ENCODE results near the gene LCN2. TPM values are rescaled to one million over a fixed set of nuclear protein-coding genes. Genes with fewer than 3 reads are reported as not detected.

The LCN2 gene
- total RNA-seq, 1 experiment from 2014 or later: not detected

- Histone ChIP-seq H3K9me3 (ENCODE audit: low read depth, low read length, poor library complexity, severe bottlenecking) (no peaks in the 10 kb centered on the region), H3K4me1 (ENCODE audit: insufficient read depth, low read length, poor library complexity, severe bottlenecking) (no peaks in the 10 kb centered on the region), H3K36me3 (ENCODE audit: insufficient read depth, low read length, poor library complexity, severe bottlenecking) (peaks cover 38% of the 10 kb centered on the region), H3K4me3 (ENCODE audit: low read depth, low read length, poor library complexity, severe bottlenecking) (no peak overlapping the region), H3K27ac (ENCODE audit: low read depth, low read length, poor library complexity, severe bottlenecking) (peak overlapping the region; percentile 25), H3K27me3 (replicated peaks; ENCODE audit: insufficient read depth, low read depth, low read length, poor library complexity) (no peaks in the 10 kb centered on the region)
- DNase-seq (ENCODE audit: low spot score): no peak
- intact Hi-C loops (cut with micrococcal nuclease; ENCODE audit: unreplicated experiment): no loop called here
- CTCF ChIA-PET: no interaction called here
- no TSS peak for BruUV-seq (replicated peaks)
- POLR2A ChIA-PET (ENCODE audit: low non-redundant PET): no interaction called here
- TF ChIP-seq CTCF (conservative IDR thresholded peaks at IDR 0.05; ENCODE audit: low read depth, low read length) (no peak), EZH2 (IDR thresholded peaks at IDR 0.05; ENCODE audit: borderline replicate concordance, low read depth, low read length, poor library complexity, severe bottlenecking) (no peak)
These were observed 25.9 kb downstream of the LCN2 start for GRCh38 chr9:128175102-128175563.

DNA sequence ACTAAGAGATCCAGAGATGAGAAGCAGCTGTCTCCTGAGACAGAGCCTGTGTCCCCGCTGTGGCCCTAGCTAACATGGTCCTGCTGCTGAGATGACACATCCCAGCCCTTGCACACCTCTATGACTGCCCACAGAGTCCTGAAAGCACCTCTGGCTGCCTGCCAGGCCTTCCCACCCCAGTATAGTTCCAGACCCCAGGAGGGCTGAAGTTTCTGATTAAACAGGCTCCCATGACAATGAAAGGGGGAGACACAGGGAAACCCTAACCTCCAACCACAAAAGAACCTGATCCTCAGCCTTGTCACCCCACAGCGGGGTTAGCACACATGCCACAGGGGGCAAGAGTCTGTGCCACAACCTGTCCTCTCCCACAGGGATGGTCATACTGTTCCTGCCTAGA, 26.5 kb downstream of the LCN2 start:
- H3K27ac ChIP-seq (ENCODE audit: low read depth, low read length, poor library complexity, severe bottlenecking): peak overlapping the region; percentile 25
- H3K27me3 ChIP-seq (replicated peaks; ENCODE audit: insufficient read depth, low read depth, low read length, poor library complexity): no peaks in the 10 kb centered on the region
- intact Hi-C loops (cut with micrococcal nuclease; ENCODE audit: unreplicated experiment): no loop called here
- H3K4me1 ChIP-seq (ENCODE audit: insufficient read depth, low read length, poor library complexity, severe bottlenecking): no peaks in the 10 kb centered on the region
- BruUV-seq (replicated peaks): no TSS peak
- ChIA-PET POLR2A (ENCODE audit: low non-redundant PET) (no interaction called here), CTCF (no interaction called here)
- peaks cover 42% of the 10 kb centered on the region for H3K36me3 ChIP-seq (ENCODE audit: insufficient read depth, low read length, poor library complexity, severe bottlenecking)
- DNase-seq (ENCODE audit: low spot score): no peak
- H3K9me3 ChIP-seq (ENCODE audit: low read depth, low read length, poor library complexity, severe bottlenecking): no peaks in the 10 kb centered on the region
- H3K4me3 ChIP-seq (ENCODE audit: low read depth, low read length, poor library complexity, severe bottlenecking): no peak overlapping the region
- no peak for TF ChIP-seq CTCF (conservative IDR thresholded peaks at IDR 0.05; ENCODE audit: low read depth, low read length)
- TF ChIP-seq EZH2 (IDR thresholded peaks at IDR 0.05; ENCODE audit: borderline replicate concordance, low read depth, low read length, poor library complexity, severe bottlenecking): no peak

- intact Hi-C loops (cut with micrococcal nuclease; ENCODE audit: unreplicated experiment): no loop called here
- BruUV-seq (replicated peaks): TSS peak; percentile 68
- no peaks in the 10 kb centered on the region for H3K9me3 ChIP-seq (ENCODE audit: low read depth, low read length, poor library complexity, severe bottlenecking)
- H3K27ac ChIP-seq (ENCODE audit: low read depth, low read length, poor library complexity, severe bottlenecking): no peak overlapping the region
- peaks cover 44% of the 10 kb centered on the region for H3K36me3 ChIP-seq (ENCODE audit: insufficient read depth, low read length, poor library complexity, severe bottlenecking)
- no peaks in the 10 kb centered on the region for H3K27me3 ChIP-seq (replicated peaks; ENCODE audit: insufficient read depth, low read depth, low read length, poor library complexity)
- TF ChIP-seq EZH2 (IDR thresholded peaks at IDR 0.05; ENCODE audit: borderline replicate concordance, low read depth, low read length, poor library complexity, severe bottlenecking): no peak
- TF ChIP-seq CTCF (conservative IDR thresholded peaks at IDR 0.05; ENCODE audit: low read depth, low read length): no peak
- ChIA-PET POLR2A (ENCODE audit: low non-redundant PET) (no interaction called here), CTCF (no interaction called here)
- H3K4me1 ChIP-seq (ENCODE audit: insufficient read depth, low read length, poor library complexity, severe bottlenecking): no peaks in the 10 kb centered on the region
- DNase-seq (ENCODE audit: low spot score): no peak
- H3K4me3 ChIP-seq (ENCODE audit: low read depth, low read length, poor library complexity, severe bottlenecking): no peak overlapping the region
These were observed 29.7 kb downstream of the LCN2 start for GRCh38 chr9:128178806-128179431.
